Neuronal stem cell (in vitro differentiated cells): Measurements from ENCODE around the gene NECAB2.

Experiments used
- DNase-seq: peaks from one replicate; pipeline ENCODE4 v3.0.0-alpha.2; 2013; ENCODE audit warnings: low spot score
- H2AFZ ChIP-seq: one replicate; pipeline ENCODE4 v1.6.1; 2013; ENCODE audit warnings: mild to moderate bottlenecking, low read length, inconsistent platforms
- H2AK5ac ChIP-seq: 2 replicates; pipeline ENCODE4 v1.6.1; 2013; ENCODE audit warnings: low read depth, mild to moderate bottlenecking, inconsistent platforms, low read length, moderate library complexity, mixed read lengths
- H2BK120ac ChIP-seq: 2 replicates; pipeline ENCODE4 v1.6.1; 2013; ENCODE audit warnings: low read depth, mild to moderate bottlenecking, inconsistent platforms, low read length, moderate library complexity, mixed read lengths
- H2BK12ac ChIP-seq: one replicate; pipeline ENCODE4 v1.6.1; 2013; ENCODE audit warnings: low read length, inconsistent platforms
- H2BK15ac ChIP-seq: 2 replicates; pipeline ENCODE4 v1.6.1; 2013; ENCODE audit warnings: mild to moderate bottlenecking, low read length, inconsistent platforms, mixed read lengths
- H2BK5ac ChIP-seq: one replicate; pipeline ENCODE4 v1.6.1; 2013; ENCODE audit warnings: inconsistent platforms, mild to moderate bottlenecking, low read length, moderate library complexity
- H3K14ac ChIP-seq: one replicate; pipeline ENCODE4 v1.6.1; 2013; ENCODE audit warnings: low read length, inconsistent platforms
- H3K18ac ChIP-seq: 2 replicates; pipeline ENCODE4 v1.6.1; 2013; ENCODE audit warnings: low read length, inconsistent platforms
- H3K23ac ChIP-seq: 2 replicates; pipeline ENCODE4 v1.6.1; 2013; ENCODE audit warnings: low read depth, mild to moderate bottlenecking, mixed read lengths, low read length, inconsistent platforms; ENCODE audit not compliant: poor library complexity
- H3K27ac ChIP-seq: replicated peaks from 3 replicates; pipeline ENCODE4 v1.5.1; 2013; ENCODE audit warnings: low read length, inconsistent platforms
- H3K27me3 ChIP-seq, 3 experiments: 2 replicates each; pipeline ENCODE4 v1.6.1; 2013; ENCODE audit warnings: low read length in 3 of 3, mild to moderate bottlenecking in 2 of 3, inconsistent platforms in 1 of 3, low read depth in 1 of 3, mixed read lengths in 1 of 3, moderate library complexity in 1 of 3; ENCODE audit not compliant: control insufficient read depth in 3 of 3, insufficient read depth in 3 of 3
- H3K36me3 ChIP-seq, 2 donors: replicated peaks in 1 of 2; 2 replicates each; pipeline ENCODE4 v1.6.1; 2013; ENCODE audit warnings: low read length in 2 of 2; ENCODE audit not compliant: control insufficient read depth in 2 of 2, insufficient read depth in 2 of 2
- H3K4ac ChIP-seq: 2 replicates; pipeline ENCODE4 v1.6.1; 2013; ENCODE audit warnings: inconsistent platforms, mild to moderate bottlenecking, low read length, moderate library complexity
- H3K4me1 ChIP-seq, 2 donors: 1 replicate in 1 of 2; 2 replicates in 1 of 2; pipeline ENCODE4 v1.6.1; 2013; ENCODE audit warnings: low read length in 2 of 2, low read depth in 1 of 2; ENCODE audit not compliant: control insufficient read depth in 2 of 2, insufficient read depth in 1 of 2
- H3K4me2 ChIP-seq: one replicate; pipeline ENCODE4 v1.6.1; 2013; ENCODE audit warnings: mild to moderate bottlenecking, low read length, inconsistent platforms; ENCODE audit not compliant: insufficient read depth, poor library complexity, severe bottlenecking
- H3K4me3 ChIP-seq, 2 donors: 2 replicates each; pipeline ENCODE4 v1.5.1; 2013; ENCODE audit warnings: low read length in 2 of 2, mild to moderate bottlenecking in 2 of 2, inconsistent platforms in 1 of 2, moderate library complexity in 1 of 2
- H3K79me1 ChIP-seq: one replicate; pipeline ENCODE4 v1.6.1; 2013; ENCODE audit warnings: low read depth, mild to moderate bottlenecking, inconsistent platforms, low read length, moderate library complexity
- H3K9ac ChIP-seq: one replicate; pipeline ENCODE4 v1.6.1; 2013; ENCODE audit warnings: mild to moderate bottlenecking, low read depth, low read length, inconsistent platforms; ENCODE audit not compliant: poor library complexity
- H3K9me3 ChIP-seq, 2 donors: replicated peaks in 1 of 2; 2 replicates each; pipeline versions ENCODE3 to v1.6.1; 2013; ENCODE audit warnings: low read length in 2 of 2, mild to moderate bottlenecking in 2 of 2, inconsistent platforms in 1 of 2, low read depth in 1 of 2, mixed read lengths in 1 of 2, moderate library complexity in 1 of 2; ENCODE audit not compliant: control insufficient read depth in 2 of 2, insufficient read depth in 1 of 2
- H4K8ac ChIP-seq: one replicate; pipeline ENCODE4 v1.6.1; 2013; ENCODE audit warnings: low read depth, mild to moderate bottlenecking, inconsistent platforms, low read length, moderate library complexity
- H4K91ac ChIP-seq: one replicate; pipeline ENCODE4 v1.6.1; 2013; ENCODE audit warnings: low read length, low read depth, mild to moderate bottlenecking, inconsistent platforms; ENCODE audit not compliant: poor library complexity
- WGBS, 2 donors: extraction: QIAGEN DNeasy Blood & Tissue Kit; methylation state at CpG; one replicate each; pipeline ENCODE4 v1.1.7; 2013; ENCODE audit warnings: missing lambda C conversion rate in 2 of 2, mixed read lengths in 1 of 2; ENCODE audit not compliant: insufficient read length in 2 of 2, insufficient replicate concordance in 1 of 2; ENCODE audit errors: extremely low coverage in 2 of 2; 5-methylcytosine and 5-hydroxymethylcytosine counted together

Gene NECAB2

GRCh38 chr16:83972256-83973008, 4.4 kb downstream of the NECAB2 start:
- Histone ChIP-seq H3K9ac (no peak overlapping the region), H3K27ac (no peak overlapping the region), H4K8ac (peak overlapping the region; percentile 75), H3K18ac (no peak overlapping the region), H4K91ac (no peak overlapping the region), H3K9me3 (peaks cover 0 to 8% of the 10 kb centered on the region in 2 donors), H3K27me3 (peaks cover 0 to 2% (median 0%) of the 10 kb centered on the region in 3 experiments), H2BK120ac (no peak overlapping the region), H3K14ac (no peak overlapping the region), H2AFZ (no peak overlapping the region), H3K36me3 (no peaks in the 10 kb centered on the region), H3K4me2 (no peak overlapping the region), H3K4ac (peak overlapping the region; percentile 71), H3K4me1 (peaks cover 8 to 10% of the 10 kb centered on the region in 2 donors), H2AK5ac (peak overlapping the region; percentile 57), H2BK12ac (no peak overlapping the region), H3K4me3 (no peak overlapping the region), H3K79me1 (peaks cover 2% of the 10 kb centered on the region), H3K23ac (no peak overlapping the region), H2BK15ac (no peak overlapping the region), H2BK5ac (peak overlapping the region; percentile 5)
- no CpG with 5 or more reads among the region's 19 CpGs for WGBS, 2 donors
- no peak for DNase-seq

- Histone ChIP-seq H3K4me2 (no peak overlapping the region), H3K4me3 (no peak overlapping the region), H3K18ac (peak overlapping the region; percentile 65), H3K27me3 (peaks cover 0 to 2% (median 0%) of the 10 kb centered on the region in 3 experiments), H2BK15ac (no peak overlapping the region), H3K14ac (peak overlapping the region; percentile 28), H3K36me3 (peaks cover 0 to 4% of the 10 kb centered on the region in 2 donors), H3K4ac (no peak overlapping the region), H3K9ac (no peak overlapping the region), H3K9me3 (peaks cover 0 to 14% of the 10 kb centered on the region in 2 donors), H2BK12ac (no peak overlapping the region), H3K79me1 (peaks cover 2% of the 10 kb centered on the region), H4K91ac (no peak overlapping the region), H2BK120ac (no peak overlapping the region), H3K4me1 (peaks cover 8 to 10% of the 10 kb centered on the region in 2 donors), H3K27ac (no peak overlapping the region), H2AK5ac (peak overlapping the region; percentile 10), H2AFZ (no peak overlapping the region), H4K8ac (no peak overlapping the region), H3K23ac (peak overlapping the region; percentile 28), H2BK5ac (no peak overlapping the region)
- no peak for DNase-seq
- no CpG with 5 or more reads among the region's 10 CpGs for WGBS, 2 donors
Measured at GRCh38 chr16:83973077-83973476, 5.0 kb downstream of the NECAB2 start.

GRCh38 chr16:83973581-83974385, 5.7 kb downstream of the NECAB2 start:
- Histone ChIP-seq H3K14ac (no peak overlapping the region), H2AFZ (no peak overlapping the region), H2BK12ac (no peak overlapping the region), H4K8ac (no peak overlapping the region), H3K27me3 (peaks cover 0 to 2% (median 0%) of the 10 kb centered on the region in 3 experiments), H3K4me1 (peaks cover 8 to 10% of the 10 kb centered on the region in 2 donors), H3K79me1 (peaks cover 2% of the 10 kb centered on the region), H3K9me3 (peaks cover 7 to 21% of the 10 kb centered on the region in 2 donors), H3K23ac (peak overlapping the region; percentile 31), H2BK15ac (no peak overlapping the region), H3K4ac (no peak overlapping the region), H2BK5ac (no peak overlapping the region), H2AK5ac (peak overlapping the region; percentile 10), H2BK120ac (no peak overlapping the region), H3K36me3 (peaks cover 2 to 10% of the 10 kb centered on the region in 2 donors), H4K91ac (no peak overlapping the region), H3K18ac (no peak overlapping the region), H3K4me2 (no peak overlapping the region), H3K4me3 (no peak overlapping the region), H3K9ac (peak overlapping the region; percentile 13), H3K27ac (no peak overlapping the region)
- no CpG with 5 or more reads among the region's 22 CpGs for whole genome bisulfite sequencing, 2 donors
- no peak for DNase-seq

GRCh38 chr16:83974475-83974874, 6.4 kb downstream of the NECAB2 start:
- H3K9me3 ChIP-seq = peaks cover 11 to 28% of the 10 kb centered on the region in 2 donors
- no CpG with 5 or more reads among the region's 7 CpGs for WGBS, 2 donors
- no peak overlapping the region for H2BK5ac ChIP-seq
- no peak overlapping the region for H2AK5ac ChIP-seq
- DNase-seq = no peak
- no peak overlapping the region for H4K91ac ChIP-seq
- H3K4ac ChIP-seq = no peak overlapping the region
- H2AFZ ChIP-seq = no peak overlapping the region
- no peak overlapping the region for H3K4me3 ChIP-seq
- no peak overlapping the region for H3K4me2 ChIP-seq
- H3K79me1 ChIP-seq = no peaks in the 10 kb centered on the region
- H2BK12ac ChIP-seq = no peak overlapping the region
- no peak overlapping the region for H3K27ac ChIP-seq
- H3K4me1 ChIP-seq = peaks cover 8% of the 10 kb centered on the region in 2 donors
- H4K8ac ChIP-seq = no peak overlapping the region
- H3K27me3 ChIP-seq = no peaks in the 10 kb centered on the region
- no peak overlapping the region for H3K18ac ChIP-seq
- H3K36me3 ChIP-seq = peaks cover 5 to 17% of the 10 kb centered on the region in 2 donors
- H3K23ac ChIP-seq = no peak overlapping the region
- no peak overlapping the region for H3K9ac ChIP-seq
- no peak overlapping the region for H2BK120ac ChIP-seq
- H2BK15ac ChIP-seq = no peak overlapping the region
- no peak overlapping the region for H3K14ac ChIP-seq
